AG09309 (cell line): Measurements from ENCODE around the gene ZBTB47.
A peak's percentile ranks its signal among the peaks of the same experiment; 100 is the strongest.

Source experiments
- DNase-seq: peaks from one replicate; pipeline ENCODE4 v3.0.0-alpha.2; 2010; ENCODE audit warnings: low read depth
- H3K4me3 ChIP-seq: 2 replicates; pipeline ENCODE4 v1.5.1; 2011; ENCODE audit warnings: mild to moderate bottlenecking, low read depth, low read length, moderate library complexity; ENCODE audit not compliant: control insufficient read depth
- TF ChIP-seq, protein P1 (sequence below): IDR thresholded peaks from 2 replicates; pipeline ENCODE4 v1.5.1; 2011; ENCODE audit warnings: mild to moderate bottlenecking, low read depth, low read length, inconsistent platforms; ENCODE audit not compliant: insufficient read depth, control insufficient read depth; ENCODE audit errors: missing control alignments

The ZBTB47 gene

DNA sequence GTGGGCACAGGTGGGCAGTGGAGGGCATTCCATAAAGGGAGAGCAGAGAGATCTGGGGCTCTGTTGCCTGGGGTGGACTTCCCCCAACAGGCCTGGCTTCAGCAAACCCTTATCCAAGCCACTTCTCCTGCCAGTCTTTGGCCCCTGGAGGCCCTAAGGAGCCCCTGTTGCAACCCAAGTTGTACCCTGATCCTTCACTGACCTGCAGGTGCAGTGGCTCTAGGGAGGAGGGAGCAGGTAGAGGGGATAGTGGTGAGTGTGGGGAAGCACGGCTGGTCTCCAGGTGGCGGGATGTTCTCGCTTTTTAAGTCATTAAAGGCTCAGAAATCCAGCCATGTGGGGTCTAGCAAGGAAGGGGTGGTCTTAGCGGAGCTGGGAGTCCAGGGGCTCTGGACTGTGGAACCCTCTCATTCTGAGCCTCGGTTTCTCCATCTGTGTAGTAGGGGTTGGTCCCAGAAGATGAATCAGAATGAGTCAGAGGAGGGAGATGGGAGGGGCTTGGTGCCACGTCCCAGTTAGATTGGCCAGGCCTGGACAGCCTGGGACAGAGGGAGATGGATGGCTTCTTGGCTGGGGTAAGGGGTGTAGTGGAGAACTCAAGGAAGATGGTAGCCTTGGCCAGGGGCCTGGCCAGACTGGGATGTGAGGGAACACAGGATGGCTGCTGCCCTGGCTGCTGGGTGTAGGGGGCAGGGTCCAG, 2.6 kb downstream of the ZBTB47 start:
- TF ChIP-seq, protein P1, sequence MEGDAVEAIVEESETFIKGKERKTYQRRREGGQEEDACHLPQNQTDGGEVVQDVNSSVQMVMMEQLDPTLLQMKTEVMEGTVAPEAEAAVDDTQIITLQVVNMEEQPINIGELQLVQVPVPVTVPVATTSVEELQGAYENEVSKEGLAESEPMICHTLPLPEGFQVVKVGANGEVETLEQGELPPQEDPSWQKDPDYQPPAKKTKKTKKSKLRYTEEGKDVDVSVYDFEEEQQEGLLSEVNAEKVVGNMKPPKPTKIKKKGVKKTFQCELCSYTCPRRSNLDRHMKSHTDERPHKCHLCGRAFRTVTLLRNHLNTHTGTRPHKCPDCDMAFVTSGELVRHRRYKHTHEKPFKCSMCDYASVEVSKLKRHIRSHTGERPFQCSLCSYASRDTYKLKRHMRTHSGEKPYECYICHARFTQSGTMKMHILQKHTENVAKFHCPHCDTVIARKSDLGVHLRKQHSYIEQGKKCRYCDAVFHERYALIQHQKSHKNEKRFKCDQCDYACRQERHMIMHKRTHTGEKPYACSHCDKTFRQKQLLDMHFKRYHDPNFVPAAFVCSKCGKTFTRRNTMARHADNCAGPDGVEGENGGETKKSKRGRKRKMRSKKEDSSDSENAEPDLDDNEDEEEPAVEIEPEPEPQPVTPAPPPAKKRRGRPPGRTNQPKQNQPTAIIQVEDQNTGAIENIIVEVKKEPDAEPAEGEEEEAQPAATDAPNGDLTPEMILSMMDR = no peak
- no peak for DNase-seq
- H3K4me3 ChIP-seq = peak overlapping the region; percentile 89

DNA sequence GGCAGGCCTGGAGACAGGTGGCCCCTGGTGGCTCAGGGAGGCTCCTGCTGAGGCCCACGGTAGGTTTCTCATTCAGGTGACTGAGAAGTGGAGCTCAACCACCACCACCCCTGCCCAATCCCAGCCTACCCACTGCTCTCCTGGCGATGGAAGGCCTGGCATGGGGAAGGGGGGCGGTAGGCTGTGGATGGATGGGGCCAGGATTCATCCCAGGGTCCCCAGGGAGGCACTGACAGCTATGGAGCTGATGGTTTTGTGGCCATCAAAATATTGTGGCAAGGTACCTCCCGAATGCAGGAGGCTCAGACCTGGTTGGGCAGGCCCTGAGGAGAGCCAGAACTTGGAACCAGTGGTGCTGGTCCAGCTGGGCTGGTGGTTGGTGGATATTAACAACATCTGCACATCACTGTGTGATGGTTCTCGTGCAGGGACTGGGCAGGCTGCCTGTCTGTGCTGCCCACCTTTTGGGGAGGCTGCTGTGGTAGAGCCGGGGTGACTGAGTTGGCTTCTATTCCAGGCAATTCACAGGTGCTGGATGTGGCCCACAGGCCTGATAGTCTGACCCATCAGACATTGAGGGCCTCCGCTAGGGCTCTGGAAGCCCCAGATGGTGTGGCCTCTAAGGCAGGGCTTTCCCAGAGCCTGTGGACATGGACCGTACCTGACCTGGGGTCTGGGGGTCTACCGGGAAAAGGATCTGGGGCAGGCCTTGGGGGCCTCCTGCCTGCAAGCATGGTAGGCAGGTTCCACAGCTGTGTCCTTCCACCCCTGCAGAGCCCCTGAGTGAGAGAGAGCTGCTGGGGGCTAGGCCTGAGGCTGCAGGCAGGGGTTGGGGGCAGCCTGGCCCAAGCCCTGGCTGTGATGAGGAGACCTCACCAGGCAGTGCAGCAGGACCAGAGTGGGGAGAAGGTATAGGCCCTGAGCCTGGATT, 3.4 kb downstream of the ZBTB47 start:
- no peak for DNase-seq
- no peak overlapping the region for H3K4me3 ChIP-seq
- TF ChIP-seq, protein P1 = no peak

DNA sequence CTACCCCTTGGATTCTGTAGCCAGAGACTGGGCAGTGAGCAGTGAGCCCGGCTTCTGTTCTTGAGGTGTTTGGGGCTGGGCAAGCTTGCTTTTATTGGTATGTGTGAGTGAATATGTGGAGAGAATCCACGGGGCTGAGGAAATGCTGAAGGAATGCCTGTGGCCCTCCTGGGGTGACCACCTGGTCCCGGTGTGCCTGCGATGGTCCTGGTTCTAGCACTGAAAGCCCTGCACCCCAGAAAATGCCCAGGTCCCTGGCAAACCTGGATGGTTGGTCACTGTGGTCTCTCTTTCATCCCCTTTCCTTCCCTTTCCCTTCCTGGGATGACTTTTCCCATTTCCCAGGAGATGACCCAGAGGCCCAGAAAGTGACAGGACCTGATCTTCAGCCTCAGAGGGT, 4.2 kb downstream of the ZBTB47 start:
- H3K4me3 ChIP-seq = no peak overlapping the region
- DNase-seq = no peak
- TF ChIP-seq, protein P1 = no peak

DNA sequence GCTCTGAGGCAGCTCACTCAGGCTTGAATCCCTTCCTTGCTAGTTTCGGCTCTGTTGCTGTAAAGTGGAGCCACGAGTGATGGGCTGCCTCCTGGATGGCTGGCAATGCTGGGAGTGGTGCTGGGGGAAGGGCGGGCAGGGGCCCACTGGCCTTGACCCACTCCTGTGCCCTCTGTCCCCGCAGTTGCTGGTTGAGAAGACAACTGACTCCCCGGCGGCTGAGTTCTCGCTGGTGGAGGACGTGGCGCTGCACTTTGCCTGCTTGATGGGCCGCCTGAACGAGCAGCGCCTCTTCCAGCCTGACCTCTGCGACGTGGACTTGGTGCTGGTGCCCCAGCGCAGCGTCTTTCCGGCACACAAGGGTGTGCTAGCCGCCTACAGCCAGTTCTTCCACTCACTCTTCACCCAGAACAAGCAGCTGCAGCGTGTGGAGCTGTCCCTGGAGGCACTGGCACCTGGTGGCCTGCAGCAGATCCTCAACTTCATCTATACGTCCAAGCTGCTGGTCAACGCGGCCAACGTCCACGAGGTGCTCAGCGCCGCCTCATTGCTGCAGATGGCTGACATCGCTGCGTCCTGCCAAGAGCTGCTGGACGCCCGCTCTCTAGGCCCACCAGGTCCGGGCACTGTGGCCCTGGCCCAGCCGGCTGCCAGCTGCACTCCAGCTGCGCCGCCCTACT, 4.7 kb downstream of the ZBTB47 start:
- DNase-seq = no peak
- H3K4me3 ChIP-seq = no peak overlapping the region
- TF ChIP-seq, protein P1 = no peak

DNA sequence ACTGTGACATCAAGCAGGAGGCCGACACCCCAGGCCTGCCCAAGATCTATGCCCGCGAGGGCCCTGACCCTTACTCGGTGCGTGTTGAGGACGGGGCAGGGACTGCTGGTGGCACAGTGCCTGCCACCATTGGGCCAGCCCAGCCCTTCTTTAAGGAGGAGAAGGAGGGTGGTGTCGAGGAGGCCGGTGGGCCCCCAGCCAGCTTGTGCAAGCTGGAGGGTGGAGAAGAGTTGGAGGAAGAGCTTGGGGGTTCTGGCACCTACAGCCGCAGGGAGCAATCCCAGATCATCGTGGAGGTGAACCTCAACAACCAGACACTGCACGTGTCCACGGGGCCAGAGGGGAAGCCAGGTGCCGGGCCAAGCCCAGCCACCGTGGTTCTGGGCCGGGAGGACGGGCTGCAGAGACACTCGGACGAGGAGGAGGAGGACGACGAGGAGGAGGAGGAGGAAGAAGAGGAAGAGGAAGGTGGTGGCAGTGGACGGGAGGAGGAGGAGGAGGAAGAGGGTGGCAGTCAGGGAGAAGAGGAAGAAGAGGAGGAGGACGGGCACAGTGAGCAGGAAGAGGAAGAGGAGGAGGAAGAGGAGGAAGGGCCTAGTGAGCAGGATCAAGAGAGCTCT, 5.4 kb downstream of the ZBTB47 start:
- no peak for DNase-seq
- no peak overlapping the region for H3K4me3 ChIP-seq
- TF ChIP-seq, protein P1 = no peak
